ENCODE results near the gene POLR3A.
"Not testable (repeated sequence)": the region's sequence is repeated elsewhere in the genome, so short reads cannot be mapped to it uniquely, and the experiment has no call there.

The POLR3A gene

GRCh38 chr10:78000956-78001472 is 28.3 kb downstream of the POLR3A start:
- no peak for DNase-seq (ENCODE audit: low spot score)
- TF ChIP-seq CTCF (IDR thresholded peaks at IDR 0.05; ENCODE audit: extremely low read depth, missing control alignments) = no peak

- TF ChIP-seq CTCF (IDR thresholded peaks at IDR 0.05; ENCODE audit: extremely low read depth, missing control alignments) = no peak
These were observed 29.1 kb downstream of the POLR3A start for GRCh38 chr10:78000206-78000605.

GRCh38 chr10:77998780-77999179 is 30.5 kb downstream of the POLR3A start:
- not testable (repeated sequence) for DNase-seq (ENCODE audit: low spot score)

More at GRCh38 chr10:78000206-78000605, 29.1 kb downstream of the POLR3A start:
- DNase-seq (ENCODE audit: low spot score) = no peak

GRCh38 chr10:77993620-77994019 is 35.7 kb downstream of the POLR3A start:
- DNase-seq (ENCODE audit: low spot score) = no peak

GRCh38 chr10:77989081-77989724 is 40.1 kb downstream of the POLR3A start:
- TF ChIP-seq CTCF (IDR thresholded peaks at IDR 0.05; ENCODE audit: extremely low read depth, missing control alignments) = no peak
- DNase-seq (ENCODE audit: low spot score) = no peak

More at GRCh38 chr10:77993620-77994019, 35.7 kb downstream of the POLR3A start:
- no peak for TF ChIP-seq CTCF (IDR thresholded peaks at IDR 0.05; ENCODE audit: extremely low read depth, missing control alignments)

GRCh38 chr10:77987671-77988255 is 41.6 kb downstream of the POLR3A start:
- no peak for TF ChIP-seq CTCF (IDR thresholded peaks at IDR 0.05; ENCODE audit: extremely low read depth, missing control alignments)
- DNase-seq (ENCODE audit: low spot score) = no peak

- TF ChIP-seq CTCF (IDR thresholded peaks at IDR 0.05; ENCODE audit: extremely low read depth, missing control alignments) = no peak
- DNase-seq (ENCODE audit: low spot score) = no peak
These were observed 44.3 kb downstream of the POLR3A start for GRCh38 chr10:77984986-77985385.
